Panc1 (cell line): ENCODE measurements around the gene PTGDS. TPM values are rescaled to one million over a fixed set of nuclear protein-coding genes. Genes with fewer than 3 reads are reported as not detected.

Experiments used
- ATAC-seq: fragments of 200-7000 bp; cut with Tn5 transposase; 2 replicates; pipeline ENCODE4 v1.9.1; 2020; ENCODE audit warnings: mild to moderate bottlenecking, moderate library complexity
- BruUV-seq: library from RNA; stranded (reverse); fragments of 400-500 nt; replicated peaks from 2 replicates; lab custom pipeline; 2021; lab: Mats Ljungman, UMichigan
- CTCF ChIA-PET: fragments of 300-600 bp; sonication (Branson Sonifier 250); formaldehyde crosslinking; loops from one replicate; lab custom pipeline; 2022; ENCODE audit warnings: antibody characterized with exemption; lab: Charles Lee
- POLR2A ChIA-PET: fragments of 300-600 bp; sonication (Branson Sonifier 250); formaldehyde crosslinking; loops from one replicate; lab custom pipeline; 2022; ENCODE audit warnings: antibody characterized with exemption; lab: Charles Lee
- DNase-seq: peaks from one replicate; pipeline ENCODE4 v3.0.0-alpha.2; 2010; ENCODE audit warnings: low read depth, low spot score
- H3K27ac ChIP-seq: 2 replicates; pipeline ENCODE4 v1.5.1; 2011; ENCODE audit warnings: mild to moderate bottlenecking, low read length, inconsistent platforms
- H3K27me3 ChIP-seq: fragments of 200-500 bp; sonication (Bioruptor generic); 2 replicates; pipeline ENCODE4 v1.6.0; 2014; ENCODE audit warnings: low read length, inconsistent platforms; ENCODE audit not compliant: control insufficient read depth, insufficient read depth
- H3K36me3 ChIP-seq: fragments of 200-500 bp; sonication (Bioruptor generic); 2 replicates; pipeline ENCODE4 v1.5.1; 2014; ENCODE audit warnings: inconsistent platforms, mild to moderate bottlenecking, low read length, moderate library complexity; ENCODE audit not compliant: control insufficient read depth, insufficient read depth
- H3K4me1 ChIP-seq: 2 replicates; pipeline ENCODE4 v1.5.1; 2011; ENCODE audit warnings: inconsistent platforms, mild to moderate bottlenecking, low read length, moderate library complexity; ENCODE audit not compliant: control insufficient read depth, insufficient read depth
- H3K4me3 ChIP-seq, 2 experiments: 2 replicates each; pipeline ENCODE4 v1.5.1; 2011 to 2012; ENCODE audit warnings: low read depth in 2 of 2, low read length in 2 of 2, mild to moderate bottlenecking in 2 of 2, inconsistent platforms in 1 of 2, moderate library complexity in 1 of 2
- H3K9me3 ChIP-seq: fragments of 200-500 bp; sonication (Bioruptor generic); 2 replicates; pipeline ENCODE4 v1.5.1; 2014; ENCODE audit warnings: low read depth, mild to moderate bottlenecking, inconsistent platforms, low read length, moderate library complexity; ENCODE audit not compliant: control insufficient read depth, insufficient read depth
- POLR2AphosphoS5 ChIP-seq: IDR thresholded peaks from 2 replicates; pipeline ENCODE4 v1.6.1; 2012; ENCODE audit warnings: mild to moderate bottlenecking, low read depth, low read length, moderate library complexity
- SIN3A ChIP-seq: IDR thresholded peaks from 2 replicates; pipeline ENCODE4 v1.6.1; 2012; ENCODE audit warnings: low read depth, mild to moderate bottlenecking, low read length, moderate library complexity, borderline replicate concordance; ENCODE audit not compliant: insufficient read depth
- TCF7L2 ChIP-seq: IDR thresholded peaks from 2 replicates; pipeline ENCODE4 v1.6.1; 2011; ENCODE audit warnings: mild to moderate bottlenecking, low read depth, low read length, inconsistent platforms
- in situ Hi-C: cut with HindIII; loops from 2 replicates; pipeline ENCODE4 v1.10.0; 2016; ENCODE audit warnings: low sequenced_read_pairs, low pct_unique_long_range_greater_than_20kb
- intact Hi-C: fragments of 100-400 bp; cut with micrococcal nuclease; formaldehyde crosslinking; loops from one replicate; pipeline ENCODE4 v1.10.0; 2022; ENCODE audit not compliant: unreplicated experiment
- total RNA-seq: library from RNA; stranded (reverse); gene quantifications from one replicate; pipeline ENCODE4 v1.2.1, GENCODE V29; 2021; ENCODE audit not compliant: unreplicated experiment
- TF ChIP-seq, protein P1 (sequence below), 2 experiments: IDR thresholded peaks; 2 replicates each; pipeline ENCODE4 v1.6.1; 2011 to 2012; ENCODE audit warnings: low read depth in 2 of 2, control low read depth in 1 of 2, low read length in 1 of 2, mild to moderate bottlenecking in 1 of 2, moderate library complexity in 1 of 2; ENCODE audit not compliant: insufficient read depth in 1 of 2
- TF ChIP-seq, protein P2 (sequence below): fragments of 450-650 bp; IDR thresholded peaks from 2 replicates; pipeline ENCODE4 v1.5.1; 2017; ENCODE audit warnings: mild to moderate bottlenecking

The PTGDS gene
- total RNA-seq, 1 experiment from 2014 or later: 13.7 TPM

DNA sequence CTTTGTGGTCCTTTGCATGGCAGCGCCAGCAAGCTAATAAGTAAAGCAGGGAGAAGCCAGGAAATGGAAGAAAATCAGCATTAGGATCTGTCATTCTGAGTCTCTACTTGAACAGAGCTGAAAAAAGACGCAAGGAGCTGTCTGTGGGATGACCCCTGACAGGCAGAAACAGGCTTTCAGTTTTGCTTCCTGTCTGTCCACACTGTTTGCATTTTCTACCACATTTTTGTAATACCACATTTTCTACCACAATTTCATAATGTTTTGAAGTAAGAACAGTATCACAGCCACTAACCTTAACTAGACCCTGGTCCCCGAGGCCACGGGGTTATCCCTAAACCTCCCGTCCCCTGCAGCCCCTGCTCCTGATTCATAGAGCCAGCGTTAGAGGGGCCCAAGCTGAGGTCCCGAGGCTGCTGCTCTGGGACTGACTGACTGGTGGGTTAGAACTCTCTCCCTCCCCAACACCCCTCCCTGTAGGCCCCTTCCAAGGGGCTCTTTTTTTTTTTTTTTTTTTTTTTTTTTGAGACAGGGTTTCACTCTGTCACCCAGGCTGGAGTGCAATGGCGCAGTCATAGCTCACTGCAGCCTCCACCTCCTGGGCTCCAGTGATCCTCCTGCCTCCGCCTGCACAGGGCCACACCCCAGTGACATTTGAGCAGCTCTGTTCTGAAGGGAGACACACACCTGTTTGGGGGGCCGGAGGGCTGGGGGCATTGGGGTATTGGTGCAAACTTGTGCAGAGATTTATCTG, 23.1 kb downstream of the PTGDS start:
- Histone ChIP-seq H3K27ac (no peak overlapping the region), H3K36me3 (no peaks in the 10 kb centered on the region), H3K9me3 (no peaks in the 10 kb centered on the region), H3K4me1 (peaks cover 10% of the 10 kb centered on the region), H3K4me3 (no peak overlapping the region), H3K27me3 (no peaks in the 10 kb centered on the region)
- ChIA-PET CTCF (no interaction called here), POLR2A (no interaction called here)
- no TSS peak for BruUV-seq
- ATAC-seq (no peak), DNase-seq (no peak)
- intact Hi-C loops (no loop called here), in situ Hi-C loops (no loop called here)
- TF ChIP-seq, protein P1, sequence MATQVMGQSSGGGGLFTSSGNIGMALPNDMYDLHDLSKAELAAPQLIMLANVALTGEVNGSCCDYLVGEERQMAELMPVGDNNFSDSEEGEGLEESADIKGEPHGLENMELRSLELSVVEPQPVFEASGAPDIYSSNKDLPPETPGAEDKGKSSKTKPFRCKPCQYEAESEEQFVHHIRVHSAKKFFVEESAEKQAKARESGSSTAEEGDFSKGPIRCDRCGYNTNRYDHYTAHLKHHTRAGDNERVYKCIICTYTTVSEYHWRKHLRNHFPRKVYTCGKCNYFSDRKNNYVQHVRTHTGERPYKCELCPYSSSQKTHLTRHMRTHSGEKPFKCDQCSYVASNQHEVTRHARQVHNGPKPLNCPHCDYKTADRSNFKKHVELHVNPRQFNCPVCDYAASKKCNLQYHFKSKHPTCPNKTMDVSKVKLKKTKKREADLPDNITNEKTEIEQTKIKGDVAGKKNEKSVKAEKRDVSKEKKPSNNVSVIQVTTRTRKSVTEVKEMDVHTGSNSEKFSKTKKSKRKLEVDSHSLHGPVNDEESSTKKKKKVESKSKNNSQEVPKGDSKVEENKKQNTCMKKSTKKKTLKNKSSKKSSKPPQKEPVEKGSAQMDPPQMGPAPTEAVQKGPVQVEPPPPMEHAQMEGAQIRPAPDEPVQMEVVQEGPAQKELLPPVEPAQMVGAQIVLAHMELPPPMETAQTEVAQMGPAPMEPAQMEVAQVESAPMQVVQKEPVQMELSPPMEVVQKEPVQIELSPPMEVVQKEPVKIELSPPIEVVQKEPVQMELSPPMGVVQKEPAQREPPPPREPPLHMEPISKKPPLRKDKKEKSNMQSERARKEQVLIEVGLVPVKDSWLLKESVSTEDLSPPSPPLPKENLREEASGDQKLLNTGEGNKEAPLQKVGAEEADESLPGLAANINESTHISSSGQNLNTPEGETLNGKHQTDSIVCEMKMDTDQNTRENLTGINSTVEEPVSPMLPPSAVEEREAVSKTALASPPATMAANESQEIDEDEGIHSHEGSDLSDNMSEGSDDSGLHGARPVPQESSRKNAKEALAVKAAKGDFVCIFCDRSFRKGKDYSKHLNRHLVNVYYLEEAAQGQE (IDR thresholded peaks at IDR 0.05; ENCODE audit: insufficient read depth in 1 of 2, low read depth in 2 of 2, low read length in 1 of 2): no peak
- TF ChIP-seq POLR2AphosphoS5 (no peak), TCF7L2 (no peak), SIN3A (no peak)
- TF ChIP-seq, protein P2, sequence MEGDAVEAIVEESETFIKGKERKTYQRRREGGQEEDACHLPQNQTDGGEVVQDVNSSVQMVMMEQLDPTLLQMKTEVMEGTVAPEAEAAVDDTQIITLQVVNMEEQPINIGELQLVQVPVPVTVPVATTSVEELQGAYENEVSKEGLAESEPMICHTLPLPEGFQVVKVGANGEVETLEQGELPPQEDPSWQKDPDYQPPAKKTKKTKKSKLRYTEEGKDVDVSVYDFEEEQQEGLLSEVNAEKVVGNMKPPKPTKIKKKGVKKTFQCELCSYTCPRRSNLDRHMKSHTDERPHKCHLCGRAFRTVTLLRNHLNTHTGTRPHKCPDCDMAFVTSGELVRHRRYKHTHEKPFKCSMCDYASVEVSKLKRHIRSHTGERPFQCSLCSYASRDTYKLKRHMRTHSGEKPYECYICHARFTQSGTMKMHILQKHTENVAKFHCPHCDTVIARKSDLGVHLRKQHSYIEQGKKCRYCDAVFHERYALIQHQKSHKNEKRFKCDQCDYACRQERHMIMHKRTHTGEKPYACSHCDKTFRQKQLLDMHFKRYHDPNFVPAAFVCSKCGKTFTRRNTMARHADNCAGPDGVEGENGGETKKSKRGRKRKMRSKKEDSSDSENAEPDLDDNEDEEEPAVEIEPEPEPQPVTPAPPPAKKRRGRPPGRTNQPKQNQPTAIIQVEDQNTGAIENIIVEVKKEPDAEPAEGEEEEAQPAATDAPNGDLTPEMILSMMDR: no peak

DNA sequence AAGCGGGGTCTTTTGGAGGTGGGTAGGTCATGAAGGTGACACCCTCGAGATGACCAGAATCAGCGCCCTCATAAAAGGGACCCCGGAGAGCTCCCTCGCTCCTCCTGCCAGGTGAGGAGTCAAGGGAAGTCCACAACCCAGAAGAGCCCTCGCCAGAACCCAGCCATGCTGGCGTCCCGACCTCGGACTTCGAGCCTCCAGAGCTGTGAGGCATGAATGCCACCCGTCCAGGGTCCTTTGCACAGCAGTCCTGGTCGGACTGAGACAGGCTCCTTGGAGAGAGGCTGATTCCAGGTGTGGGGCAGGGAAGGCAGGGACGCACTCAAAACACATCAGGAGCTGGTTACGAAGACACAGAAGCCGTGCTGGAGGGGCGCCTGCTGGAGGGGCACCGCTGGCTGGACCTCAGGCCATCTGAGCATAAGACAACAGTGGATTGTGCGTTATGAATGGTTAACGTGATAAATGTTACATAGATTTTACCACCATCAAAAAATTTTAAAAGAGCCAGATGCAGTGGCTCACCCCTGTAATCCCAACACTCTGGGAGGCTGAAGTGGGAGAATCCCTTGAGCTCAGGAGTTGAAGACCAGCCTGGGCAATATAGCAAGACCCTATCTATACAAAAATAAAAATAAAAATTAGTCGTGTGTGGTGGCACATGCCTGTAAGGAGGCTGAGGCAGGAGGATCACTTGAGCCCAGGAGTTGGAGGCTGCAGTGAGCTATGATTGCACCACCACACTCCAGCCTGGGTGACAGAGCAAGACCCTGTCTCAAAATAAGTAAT, 24.7 kb downstream of the PTGDS start:
- Histone ChIP-seq H3K27me3 (no peaks in the 10 kb centered on the region), H3K27ac (no peak overlapping the region), H3K36me3 (no peaks in the 10 kb centered on the region), H3K9me3 (no peaks in the 10 kb centered on the region), H3K4me1 (no peaks in the 10 kb centered on the region), H3K4me3 (no peak overlapping the region)
- intact Hi-C loops (no loop called here), in situ Hi-C loops (no loop called here)
- DNase-seq (no peak), ATAC-seq (no peak)
- ChIA-PET CTCF (interaction anchor here (1.1 to 1.3 kb wide), 2 partner anchors 27 to 33 kb away, joined by 3 to 4 read pairs; no protein-coding TSS in a partner anchor), POLR2A (no interaction called here)
- no TSS peak for BruUV-seq
- TF ChIP-seq POLR2AphosphoS5 (no peak), SIN3A (no peak), TCF7L2 (no peak)
- TF ChIP-seq, protein P1 (IDR thresholded peaks at IDR 0.05; ENCODE audit: insufficient read depth in 1 of 2, low read depth in 2 of 2, low read length in 1 of 2): no peak
- TF ChIP-seq, protein P2: no peak
